K562 (cell line): ENCODE results near the gene PFDN2. TPM values are rescaled to one million over a fixed set of nuclear protein-coding genes. Genes with fewer than 3 reads are reported as not detected.

Experiments
- DEAF1 ChIP-seq: fragments of 450-650 bp; formaldehyde crosslinking; IDR thresholded peaks from 2 replicates; pipeline ENCODE4 v1.4.0; 2020; ENCODE audit warnings: mild to moderate bottlenecking, moderate library complexity
- E2F6 ChIP-seq, 2 experiments: IDR thresholded peaks; 2 replicates each; pipeline ENCODE4 v1.6.1; 2011; ENCODE audit warnings: borderline replicate concordance in 1 of 2, control low read depth in 1 of 2, low read depth in 1 of 2, low read length in 1 of 2, mild to moderate bottlenecking in 1 of 2, mixed read lengths in 1 of 2, moderate library complexity in 1 of 2; ENCODE audit not compliant: insufficient read depth in 1 of 2, insufficient read length in 1 of 2, poor library complexity in 1 of 2, severe bottlenecking in 1 of 2; ENCODE audit errors: extremely low read depth in 1 of 2
- MGA ChIP-seq: fragments of 450-650 bp; IDR thresholded peaks from 2 replicates; pipeline ENCODE4 v1.6.1; 2016; ENCODE audit warnings: mild to moderate bottlenecking, moderate library complexity
- STAT5A ChIP-seq: IDR thresholded peaks from 2 replicates; pipeline ENCODE4 v1.6.1; 2012; ENCODE audit warnings: low read length, inconsistent platforms, borderline replicate concordance
- ZNF609 ChIP-seq: sonication (generic); formaldehyde crosslinking; IDR thresholded peaks from 2 replicates; pipeline ENCODE4 v1.8.1; 2023; ENCODE audit warnings: missing genetic modification reagents, mild to moderate bottlenecking, borderline replicate concordance
- polyA plus RNA-seq, 8 experiments: library from polyadenylated mRNA; depleted of rRNA in 4 of 8; stranded (reverse) in 5 of 8; unstranded in 3 of 8; fragments of >200 nt; fragmentation: Nextera tagmentation in 2 of 8; fragmentation: Illumina TruSeq in 1 of 8; extraction: Ambion mirVana in 2 of 8; extraction: Trizol in 1 of 8; gene quantifications; 2 replicates each; pipeline versions ENCODE4 v1.2.1 to v1.2.3, GENCODE V29; 2011 to 2014; ENCODE audit warnings: inconsistent platforms in 1 of 8, missing spikeins in 1 of 8
- total RNA-seq, 7 experiments: library from RNA; depleted of rRNA in 6 of 7; stranded (reverse); fragments of >200 nt in 6 of 7; fragmentation: Illumina TruSeq in 2 of 7; extraction: Trizol in 2 of 7; gene quantifications; 2 replicates each; pipeline versions ENCODE4 v1.2.1 to v1.2.3, GENCODE V29; 2011 to 2021; ENCODE audit warnings: low replicate concordance in 1 of 7

The PFDN2 gene
- total and polyA plus RNA-seq, 9 of the 15 experiments (the other 6 are each of a cell fraction or from before 2014, with no cell fraction given): 50.2 to 361 (median 144) TPM

- TF ChIP-seq MGA: peak; percentile 64
- no peak for TF ChIP-seq DEAF1 (CRISPR knock-in tag)
- TF ChIP-seq E2F6 (IDR thresholded peaks at IDR 0.05; ENCODE audit: borderline replicate concordance in 1 of 2, extremely low read depth in 1 of 2, insufficient read depth in 1 of 2, insufficient read length in 1 of 2, low read depth in 1 of 2, low read length in 1 of 2, poor library complexity in 1 of 2, severe bottlenecking in 1 of 2): peak in 1 of 2 experiments; percentile 57
- TF ChIP-seq STAT5A: no peak
- peak; percentile 24; the same call in 1 of the 2 replicates for TF ChIP-seq ZNF609 (CRISPR knock-in tag)
Measured at GRCh38 chr1:161119092-161119903, 1.5 kb upstream of the PFDN2 start (continued).
